Loucy (cell line): ENCODE results near the gene COL23A1.

Experiments
- H2AFZ ChIP-seq: fragments of 200-600 bp; sonication (generic); 2 replicates; pipeline ENCODE4 v1.6.0; 2016; ENCODE audit warnings: antibody characterized with exemption, mild to moderate bottlenecking, low read length, moderate library complexity
- H3F3A ChIP-seq: fragments of 200-600 bp; 2 replicates; pipeline ENCODE4 v1.6.0; 2016; ENCODE audit warnings: antibody characterized with exemption, low read depth, mild to moderate bottlenecking
- H3K27me3 ChIP-seq: fragments of 200-600 bp; sonication (generic); 2 replicates; pipeline ENCODE4 v1.6.1; 2014; ENCODE audit warnings: low read length, mild to moderate bottlenecking; ENCODE audit not compliant: insufficient read depth, poor library complexity, severe bottlenecking
- H3K36me3 ChIP-seq: fragments of 200-600 bp; sonication (generic); 2 replicates; pipeline ENCODE4 v1.6.1; 2016; ENCODE audit warnings: low read length; ENCODE audit not compliant: insufficient read depth
- H3K4me1 ChIP-seq: fragments of 200-600 bp; sonication (generic); 2 replicates; pipeline ENCODE4 v1.5.1; 2014; ENCODE audit warnings: low read length, mild to moderate bottlenecking; ENCODE audit not compliant: insufficient read depth, poor library complexity, severe bottlenecking
- H3K4me2 ChIP-seq: fragments of 200-600 bp; sonication (generic); 2 replicates; pipeline ENCODE4 v1.6.0; 2014; ENCODE audit warnings: antibody characterized with exemption, low read length, low read depth, mild to moderate bottlenecking; ENCODE audit not compliant: poor library complexity, severe bottlenecking
- H3K4me3 ChIP-seq: fragments of 200-600 bp; sonication (generic); 2 replicates; pipeline ENCODE4 v1.5.1; 2014; ENCODE audit warnings: low read length, mild to moderate bottlenecking, mixed read lengths; ENCODE audit not compliant: poor library complexity, severe bottlenecking
- H3K79me2 ChIP-seq: fragments of 200-600 bp; sonication (generic); 2 replicates; pipeline ENCODE4 v1.6.1; 2014; ENCODE audit warnings: low read length; ENCODE audit not compliant: insufficient read depth
- H3K9ac ChIP-seq: fragments of 200-600 bp; sonication (generic); 2 replicates; pipeline ENCODE4 v1.6.0; 2014; ENCODE audit warnings: mild to moderate bottlenecking, low read depth, low read length, moderate library complexity; ENCODE audit not compliant: poor library complexity, severe bottlenecking
- H3K9me2 ChIP-seq: fragments of 200-600 bp; sonication (generic); replicated peaks from 2 replicates; pipeline ENCODE4 v1.6.1; 2016; ENCODE audit warnings: low read depth, low read length, mixed read lengths
- H3K9me3 ChIP-seq: fragments of 200-600 bp; sonication (generic); 2 replicates; pipeline ENCODE4 v1.6.1; 2014; ENCODE audit warnings: mild to moderate bottlenecking, antibody characterized with exemption, low read length, low read depth; ENCODE audit not compliant: insufficient read depth
- H4K20me1 ChIP-seq: fragments of 200-600 bp; sonication (generic); 2 replicates; pipeline ENCODE4 v1.6.0; 2014; ENCODE audit warnings: antibody characterized with exemption, low read length, mild to moderate bottlenecking; ENCODE audit not compliant: insufficient read depth, poor library complexity, severe bottlenecking
- EZH2phosphoT487 ChIP-seq: fragments of 200-600 bp; IDR thresholded peaks from 2 replicates; pipeline ENCODE4 v1.6.1; 2018; ENCODE audit warnings: antibody characterized with exemption, mild to moderate bottlenecking, moderate library complexity, borderline replicate concordance
- TF ChIP-seq, protein P1 (sequence below): fragments of 200-600 bp; sonication (generic); conservative IDR thresholded peaks from 2 replicates; pipeline ENCODE4 v1.5.1; 2014; ENCODE audit warnings: mild to moderate bottlenecking, antibody characterized with exemption, low read length

The COL23A1 gene

DNA sequence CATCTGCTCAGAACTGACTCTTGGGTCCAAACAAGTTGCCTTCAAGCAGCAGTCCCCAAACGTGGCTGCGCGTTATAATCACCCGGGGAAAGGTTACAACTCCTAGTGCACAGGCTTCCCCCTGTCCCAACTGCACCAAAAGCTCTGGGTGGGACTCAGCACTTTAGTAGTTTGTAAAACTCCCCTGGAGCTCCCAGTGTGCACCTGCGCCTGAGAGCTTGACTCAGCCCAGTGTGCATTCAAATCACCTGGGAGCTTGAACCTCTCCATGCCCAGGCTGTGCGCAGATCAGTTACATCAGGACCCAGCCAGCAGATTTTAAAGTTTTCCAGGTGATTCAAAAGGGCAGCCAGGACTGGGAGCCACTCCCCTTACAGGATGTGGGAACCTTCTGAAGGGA lies 151.4 kb downstream of the COL23A1 start:
- no peaks in the 10 kb centered on the region for H3K27me3 ChIP-seq
- no peaks in the 10 kb centered on the region for H3K36me3 ChIP-seq
- H3K4me3 ChIP-seq = no peak overlapping the region
- H3K9ac ChIP-seq = no peak overlapping the region
- no peak overlapping the region for H2AFZ ChIP-seq
- no peak for TF ChIP-seq EZH2phosphoT487
- TF ChIP-seq, protein P1, sequence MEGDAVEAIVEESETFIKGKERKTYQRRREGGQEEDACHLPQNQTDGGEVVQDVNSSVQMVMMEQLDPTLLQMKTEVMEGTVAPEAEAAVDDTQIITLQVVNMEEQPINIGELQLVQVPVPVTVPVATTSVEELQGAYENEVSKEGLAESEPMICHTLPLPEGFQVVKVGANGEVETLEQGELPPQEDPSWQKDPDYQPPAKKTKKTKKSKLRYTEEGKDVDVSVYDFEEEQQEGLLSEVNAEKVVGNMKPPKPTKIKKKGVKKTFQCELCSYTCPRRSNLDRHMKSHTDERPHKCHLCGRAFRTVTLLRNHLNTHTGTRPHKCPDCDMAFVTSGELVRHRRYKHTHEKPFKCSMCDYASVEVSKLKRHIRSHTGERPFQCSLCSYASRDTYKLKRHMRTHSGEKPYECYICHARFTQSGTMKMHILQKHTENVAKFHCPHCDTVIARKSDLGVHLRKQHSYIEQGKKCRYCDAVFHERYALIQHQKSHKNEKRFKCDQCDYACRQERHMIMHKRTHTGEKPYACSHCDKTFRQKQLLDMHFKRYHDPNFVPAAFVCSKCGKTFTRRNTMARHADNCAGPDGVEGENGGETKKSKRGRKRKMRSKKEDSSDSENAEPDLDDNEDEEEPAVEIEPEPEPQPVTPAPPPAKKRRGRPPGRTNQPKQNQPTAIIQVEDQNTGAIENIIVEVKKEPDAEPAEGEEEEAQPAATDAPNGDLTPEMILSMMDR = no peak
- no peaks in the 10 kb centered on the region for H3K9me2 ChIP-seq
- no peaks in the 10 kb centered on the region for H3K4me1 ChIP-seq
- no peaks in the 10 kb centered on the region for H3K9me3 ChIP-seq
- no peaks in the 10 kb centered on the region for H3F3A ChIP-seq
- no peaks in the 10 kb centered on the region for H3K79me2 ChIP-seq
- H4K20me1 ChIP-seq = no peaks in the 10 kb centered on the region
- no peak overlapping the region for H3K4me2 ChIP-seq

DNA sequence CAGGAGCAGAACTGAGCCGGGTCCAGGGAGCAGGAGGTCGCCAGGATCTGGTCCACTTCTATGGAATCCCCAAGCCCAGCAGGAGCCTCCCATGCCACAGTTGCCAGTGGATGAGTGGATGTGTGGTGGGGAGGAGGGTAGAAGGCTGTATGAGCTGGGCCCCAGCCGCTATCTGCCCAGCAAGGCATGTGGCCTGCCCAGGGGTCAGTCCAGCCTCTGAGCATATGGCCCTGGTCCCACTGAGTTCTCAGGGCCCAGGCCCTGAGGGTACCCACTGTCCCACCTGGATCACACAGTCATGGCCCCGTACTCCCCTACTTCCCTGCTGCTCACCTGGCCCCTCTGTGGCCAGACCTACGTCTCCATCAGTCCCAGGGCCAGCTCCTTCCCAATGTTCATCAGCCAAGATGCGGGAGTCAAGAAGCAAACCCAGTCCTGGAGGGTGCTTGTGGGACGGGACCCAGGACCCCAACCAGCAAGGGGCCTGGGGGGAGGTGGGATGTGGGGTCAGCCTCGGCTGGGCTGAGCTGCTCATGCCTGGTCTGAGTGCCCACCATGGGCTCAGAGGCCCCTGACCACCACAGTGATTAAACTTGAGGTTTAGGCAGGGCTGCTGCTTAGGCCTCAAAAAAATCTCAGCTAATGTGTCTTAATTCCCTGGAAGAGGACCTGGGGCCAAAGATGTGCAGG lies 152.7 kb downstream of the COL23A1 start:
- Histone ChIP-seq H3K27me3 (no peaks in the 10 kb centered on the region), H3K4me1 (no peaks in the 10 kb centered on the region)
- TF ChIP-seq, protein P1 = no peak
- TF ChIP-seq EZH2phosphoT487 = no peak

DNA sequence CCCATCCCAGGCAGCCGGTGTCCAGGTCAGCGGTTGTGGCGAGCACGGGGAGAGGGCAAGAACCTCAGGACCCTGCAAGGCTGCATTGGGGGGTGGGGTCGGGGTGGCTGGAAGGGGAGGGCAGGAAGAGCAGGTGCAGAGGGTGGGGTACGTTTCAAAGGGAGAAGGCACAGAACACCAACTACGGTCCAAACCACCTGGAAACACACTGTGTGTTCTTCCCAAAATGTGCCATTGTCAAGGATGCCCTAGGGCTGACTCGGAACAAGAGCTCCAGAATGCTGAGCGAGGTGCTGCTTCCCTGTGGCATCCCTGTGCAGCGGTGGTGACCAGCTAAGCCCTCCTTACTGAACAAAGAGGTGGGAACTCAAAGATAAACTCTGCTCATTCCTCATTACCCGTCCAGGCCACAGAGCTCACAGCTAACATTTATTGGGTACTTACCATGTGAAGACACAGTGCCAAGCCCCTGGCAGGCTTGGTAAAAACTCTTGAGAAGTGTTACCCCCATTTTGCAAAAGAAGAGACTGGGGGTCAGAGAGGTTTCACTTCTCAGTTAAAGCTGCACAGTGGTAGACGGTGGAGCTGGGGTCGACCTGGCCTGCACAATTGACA lies 153.8 kb downstream of the COL23A1 start:
- H3K9ac ChIP-seq = no peak overlapping the region
- no peaks in the 10 kb centered on the region for H3K4me1 ChIP-seq
- H3K9me2 ChIP-seq = no peaks in the 10 kb centered on the region
- no peaks in the 10 kb centered on the region for H3K9me3 ChIP-seq
- no peaks in the 10 kb centered on the region for H3F3A ChIP-seq
- TF ChIP-seq, protein P1 = no peak
- no peak for TF ChIP-seq EZH2phosphoT487
- H3K27me3 ChIP-seq = no peaks in the 10 kb centered on the region
- H2AFZ ChIP-seq = no peak overlapping the region
- no peaks in the 10 kb centered on the region for H3K36me3 ChIP-seq
- no peak overlapping the region for H3K4me2 ChIP-seq
- no peak overlapping the region for H3K4me3 ChIP-seq
- H4K20me1 ChIP-seq = no peaks in the 10 kb centered on the region
- H3K79me2 ChIP-seq = no peaks in the 10 kb centered on the region

More for the DNA sequence above, 152.7 kb downstream of the COL23A1 start:
- Histone ChIP-seq H3K9me3 (no peaks in the 10 kb centered on the region), H3K9me2 (no peaks in the 10 kb centered on the region), H4K20me1 (no peaks in the 10 kb centered on the region), H3K4me2 (no peak overlapping the region), H3K4me3 (no peak overlapping the region), H2AFZ (no peak overlapping the region), H3K79me2 (no peaks in the 10 kb centered on the region), H3K9ac (no peak overlapping the region), H3F3A (no peaks in the 10 kb centered on the region), H3K36me3 (no peaks in the 10 kb centered on the region)
